TTC549 (cell line): ENCODE measurements around the gene SHISA5.

Experiments
- FAIRE-seq: peaks from 2 replicates; lab custom pipeline; 2012; peaks lifted over from hg19 to GRCh38; lab: Jason Lieb, UNC

Gene SHISA5

GRCh38 chr3:48459331-48459730, 44.6 kb downstream of the SHISA5 start:
- FAIRE-seq = no peak

GRCh38 chr3:48456456-48456855, 47.5 kb downstream of the SHISA5 start:
- no peak for FAIRE-seq

- FAIRE-seq = no peak
Measured at GRCh38 chr3:48451270-48451669, 52.7 kb downstream of the SHISA5 start.

- FAIRE-seq = no peak
Measured at GRCh38 chr3:48446425-48447193, 57.4 kb downstream of the SHISA5 start, which contains the start of gene ATRIP. ATRIP (plus strand) TSS chr3:48446737; CDS start chr3:48446846, 109 bp downstream.

- FAIRE-seq = no peak
Measured at GRCh38 chr3:48446043-48446424, 57.9 kb downstream of the SHISA5 start.

- no peak for FAIRE-seq
Measured at GRCh38 chr3:48445277-48445882, 58.6 kb downstream of the SHISA5 start.

GRCh38 chr3:48441940-48442339, 62.0 kb downstream of the SHISA5 start:
- FAIRE-seq = no peak

GRCh38 chr3:48440590-48440958, 63.4 kb downstream of the SHISA5 start:
- FAIRE-seq = no peak

GRCh38 chr3:48439820-48440589, 64.0 kb downstream of the SHISA5 start, which contains the start of the genes CCDC51 and TMA7:
CCDC51 (minus strand) TSS chr3:48440119; CDS start chr3:48435128, 4,991 bp downstream.
TMA7 (plus strand) TSS chr3:48440257; CDS start chr3:48440297, 40 bp downstream.
- peak; percentile 77 for FAIRE-seq

- no peak for FAIRE-seq
Measured at GRCh38 chr3:48437812-48438211, 66.2 kb downstream of the SHISA5 start.

GRCh38 chr3:48436855-48437254, 67.1 kb downstream of the SHISA5 start:
- FAIRE-seq = no peak

- FAIRE-seq = no peak
Measured at GRCh38 chr3:48436477-48436787, 67.5 kb downstream of the SHISA5 start.

GRCh38 chr3:48435774-48436476, 68.0 kb downstream of the SHISA5 start:
- peak; percentile 42 for FAIRE-seq

GRCh38 chr3:48435223-48435595, 68.8 kb downstream of the SHISA5 start:
- FAIRE-seq = no peak

GRCh38 chr3:48434591-48435222, 69.3 kb downstream of the SHISA5 start:
- FAIRE-seq = no peak

- FAIRE-seq = no peak
Measured at GRCh38 chr3:48433472-48434118, 70.4 kb downstream of the SHISA5 start.

- no peak for FAIRE-seq
Measured at GRCh38 chr3:48432411-48433371, 71.3 kb downstream of the SHISA5 start.

- FAIRE-seq = no peak
Measured at GRCh38 chr3:48431224-48432029, 72.5 kb downstream of the SHISA5 start.

GRCh38 chr3:48430708-48431101, 73.3 kb downstream of the SHISA5 start:
- FAIRE-seq = no peak
